ENCODE measurements around the gene PRRX2. TPM values are rescaled to one million over a fixed set of nuclear protein-coding genes. Genes with fewer than 3 reads are reported as not detected.

The PRRX2 gene
- total RNA-seq = not detected

GRCh38 chr9:129665389-129665775, at the start of gene PRRX2:
Gene PRRX2 (plus strand): TSS chr9:129665647. CDS start chr9:129665868, 221 bp downstream.

DNA sequence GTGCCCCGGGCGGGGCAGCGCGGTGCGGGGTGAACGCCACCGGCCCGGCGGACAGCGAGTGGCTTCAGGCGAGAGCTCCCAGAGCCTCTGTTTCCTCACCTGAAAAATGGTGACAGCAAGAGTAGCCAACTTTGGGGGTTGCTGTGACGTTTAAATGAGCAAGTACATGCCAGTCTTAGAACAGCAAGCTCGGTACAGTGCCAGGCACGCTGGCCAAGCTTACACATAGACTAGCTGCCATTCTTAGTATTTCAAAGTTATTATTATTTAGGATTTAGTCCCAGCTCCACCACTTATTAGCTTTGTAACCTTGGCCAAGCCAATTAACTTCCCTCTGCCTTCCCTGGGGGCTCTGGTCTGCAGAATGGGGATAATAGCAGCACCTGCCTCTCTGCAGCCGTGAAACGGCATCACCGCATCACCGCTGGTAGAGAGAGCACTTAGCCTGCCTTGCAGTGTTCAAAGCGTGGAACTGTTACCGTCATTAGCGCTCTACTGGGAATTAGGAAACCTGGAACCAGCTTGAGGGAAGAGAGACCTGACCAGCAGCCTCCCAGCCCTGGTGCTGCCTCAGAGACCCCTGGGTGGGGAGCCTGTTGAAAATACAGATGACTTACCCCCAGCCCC, 44.7 kb upstream of the PRRX2 start, which contains the start of gene C9orf50:
Gene C9orf50, minus strand, starts transcription at position 433 of the 627 bp plus-strand sequence. CDS start 527 bp downstream, outside the sequence.

DNA sequence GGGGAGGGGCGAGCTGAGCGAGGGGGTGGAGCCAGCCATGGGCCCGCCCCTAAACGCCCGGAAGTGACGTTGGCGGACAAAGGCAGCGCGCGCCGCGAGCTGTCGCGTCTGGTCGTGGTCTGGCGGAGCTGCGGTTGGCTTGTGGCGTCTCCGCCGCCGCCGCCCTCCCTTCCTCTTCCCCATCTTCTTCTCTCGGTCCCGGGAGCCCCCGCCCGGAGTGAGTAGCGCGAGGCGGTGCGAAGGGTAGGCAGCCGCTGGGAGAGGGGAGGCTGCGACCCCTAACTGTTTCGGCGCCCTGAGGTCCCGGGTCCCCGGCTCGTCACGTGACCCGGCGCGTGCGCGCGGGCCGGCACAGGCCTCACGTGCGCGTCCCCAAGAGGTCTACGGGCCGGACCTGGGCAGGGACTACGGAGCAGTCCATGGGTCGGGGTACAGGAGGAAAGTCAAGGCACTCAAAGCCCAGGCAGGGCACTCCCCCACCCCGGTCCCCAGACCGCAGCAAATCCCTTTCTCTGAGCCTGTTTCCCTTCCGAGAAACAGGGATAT, 39.3 kb upstream of the PRRX2 start, which contains the start of gene NTMT1:
Gene NTMT1, plus strand, starts transcription at position 85 of the 546 bp plus-strand sequence. CDS start 6,541 bp downstream, outside the sequence.

DNA sequence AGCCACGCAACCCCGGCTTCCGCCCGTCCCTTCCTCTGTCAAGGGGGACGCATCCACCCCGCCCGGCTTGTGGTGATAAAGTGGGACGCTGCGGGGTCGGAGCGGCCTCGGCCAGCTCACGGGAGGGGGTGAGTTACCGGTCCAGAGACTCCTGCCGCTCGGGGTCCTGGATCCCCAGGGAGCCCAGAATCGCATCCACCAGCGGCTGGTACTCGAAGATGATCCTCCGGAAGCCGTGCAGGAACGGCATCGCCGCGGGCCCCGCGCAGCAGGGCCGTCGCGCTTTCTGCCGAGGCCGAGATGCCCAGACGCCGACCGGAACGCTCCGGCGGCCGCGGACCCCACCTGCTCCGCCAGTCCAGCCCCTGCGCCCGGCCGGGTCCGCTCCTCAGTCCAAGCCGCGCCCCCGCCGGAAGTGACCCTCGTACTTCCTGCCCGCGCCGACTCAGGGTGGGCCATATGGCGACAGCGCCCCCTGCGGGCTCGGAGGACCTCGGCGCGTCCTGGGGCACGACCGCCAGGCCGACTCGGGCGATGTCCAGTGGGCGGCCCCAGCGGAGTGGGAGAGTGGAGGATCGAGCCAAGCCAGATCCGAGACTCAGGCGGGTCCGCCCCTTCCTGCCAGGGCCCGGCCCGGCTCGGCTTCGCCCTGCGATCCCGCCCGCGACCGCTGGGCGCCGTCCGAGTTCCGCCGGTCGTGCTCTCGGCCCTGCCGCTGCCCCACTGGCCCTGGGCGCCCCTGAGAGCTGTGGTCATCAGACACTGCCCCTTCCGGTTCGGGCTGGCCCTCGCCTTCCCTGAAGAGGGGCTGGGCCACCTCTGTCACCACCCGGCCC, 23.5 kb upstream of the PRRX2 start, which contains the start of gene ASB6:
Gene ASB6, minus strand, starts transcription at position 402 of the 836 bp plus-strand sequence. Its CDS starts 152 bp downstream, at position 250.

DNA sequence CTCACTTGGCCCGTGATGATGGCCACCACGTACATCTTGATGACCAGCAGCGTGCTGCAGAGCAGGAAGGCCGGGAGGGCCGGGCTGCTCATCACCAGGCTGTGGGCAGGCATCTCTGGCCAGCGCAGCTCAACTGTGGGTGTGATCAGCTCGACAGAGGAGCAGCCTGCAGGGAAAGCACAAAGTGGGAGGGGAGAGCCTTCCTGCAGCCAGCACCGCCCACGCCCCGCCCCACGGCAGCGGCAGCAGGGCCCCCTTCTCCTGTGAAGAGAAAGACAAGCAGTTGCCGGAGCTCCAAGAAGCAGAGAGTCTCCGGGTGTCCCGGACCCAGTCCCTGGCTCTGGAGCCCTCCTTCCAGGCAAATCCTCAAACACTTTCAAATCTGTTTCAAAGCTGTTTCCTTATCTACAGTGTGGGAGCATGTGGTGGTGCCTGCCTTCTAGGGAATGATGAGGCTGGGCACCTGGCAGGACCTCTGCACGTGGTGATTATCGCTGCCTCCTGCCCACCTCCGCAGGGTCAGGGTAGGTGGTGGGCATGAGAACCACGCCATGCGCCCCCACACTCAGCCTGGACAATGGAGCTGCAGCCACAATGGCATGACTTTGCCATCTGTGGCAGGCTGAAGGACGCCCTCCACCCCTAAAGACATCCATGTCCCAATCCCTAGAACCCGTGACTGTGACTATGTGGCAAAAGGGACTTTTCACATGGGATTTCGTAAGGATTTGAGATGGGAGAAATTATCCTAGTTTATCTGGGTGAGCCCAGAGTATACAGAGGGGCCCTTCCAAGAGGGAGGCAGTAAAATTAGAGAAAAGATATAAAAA, 87.7 kb downstream of the PRRX2 start, which contains the start of gene PTGES:
Gene PTGES, minus strand, starts transcription at position 143 of the 830 bp plus-strand sequence. Its CDS starts 30 bp downstream, at position 113.

Other genes starting within 250 kb of the PRRX2 start
- 0.23 TPM for gene C9orf50, start 44.5 kb upstream of the PRRX2 start, total RNA-seq
- 17.8 TPM for gene NTMT1, start 39.5 kb upstream of the PRRX2 start, total RNA-seq
- 18.2 TPM for gene ASB6, start 23.5 kb upstream of the PRRX2 start, total RNA-seq
- gene PTGES, start 87.4 kb downstream of the PRRX2 start, total RNA-seq = 9.5 TPM
- gene TOR1B, start 137.5 kb downstream of the PRRX2 start, total RNA-seq = 41.1 TPM
- gene TOR1A, start 158.5 kb downstream of the PRRX2 start, total RNA-seq = 32.3 TPM
- 37.8 TPM for gene C9orf78, start 169.6 kb downstream of the PRRX2 start, total RNA-seq
- 14.1 TPM for gene USP20, start 169.8 kb downstream of the PRRX2 start, total RNA-seq